Measurements from ENCODE around the gene SLC12A8. TPM values are rescaled to one million over a fixed set of nuclear protein-coding genes. Genes with fewer than 3 reads are reported as not detected.

The SLC12A8 gene
- total and polyA plus RNA-seq, 2 donors from 2014 or later, result 5.4 to 29.1 TPM

DNA sequence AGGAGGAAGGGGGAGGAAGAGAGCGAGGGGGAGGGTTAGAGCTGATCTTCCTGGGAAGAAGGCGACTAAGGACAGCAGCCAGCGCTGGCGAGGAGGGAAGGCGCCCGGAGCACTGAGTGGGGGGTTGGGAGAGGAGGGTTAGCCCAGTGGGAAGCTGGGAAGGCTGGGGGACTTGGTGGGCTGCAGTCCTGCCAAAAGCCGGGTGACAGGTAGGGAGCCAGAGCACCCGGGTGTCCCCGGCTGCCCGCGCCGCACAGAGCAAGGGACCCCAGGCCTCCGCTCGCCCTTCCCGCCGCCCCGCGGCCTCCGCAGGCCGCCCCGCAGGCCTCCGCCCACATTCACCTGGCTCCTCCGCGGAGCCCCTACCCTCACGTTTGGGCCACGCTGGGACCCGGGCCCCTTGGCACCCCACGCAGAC lies 448 bp downstream of the SLC12A8 start:
- FAIRE-seq, result no peak
- Histone ChIP-seq H3K4me1 (ENCODE audit: control insufficient read depth in 2 of 3, insufficient read depth in 2 of 3, low read depth in 1 of 3, low read length in 3 of 3) (peaks cover 0 to 3% (median 0%) of the 10 kb centered on the region in 3 donors), H3K27me3 (ENCODE audit: control insufficient read depth, insufficient read depth, low read length) (peaks cover 3% of the 10 kb centered on the region), H3K27ac (ENCODE audit: low read depth in 2 of 2, low read length in 2 of 2) (no peak overlapping the region), H3K9ac (ENCODE audit: low read length in 3 of 3) (peak overlapping the region in 1 of 3 donors; percentile 26), H3K4me3 (ENCODE audit: low read length in 3 of 3) (peak overlapping the region; percentile 6 to 55 (median 47)), H3K36me3 (ENCODE audit: control insufficient read depth in 2 of 3, insufficient read depth in 3 of 3, low read length in 3 of 3) (no peaks in the 10 kb centered on the region), H3K9me3 (ENCODE audit: control insufficient read depth in 2 of 3, insufficient read depth in 1 of 3, low read length in 3 of 3) (no peaks in the 10 kb centered on the region)
- peak in 4 of 5 donors; percentile 56 to 75 (median 64) for DNase-seq
- intact Hi-C loops (cut with DNase I), result no loop called here
- TF ChIP-seq CTCF (IDR thresholded peaks at IDR 0.05; ENCODE audit: borderline replicate concordance, extremely low read depth, insufficient read depth), result no peak

DNA sequence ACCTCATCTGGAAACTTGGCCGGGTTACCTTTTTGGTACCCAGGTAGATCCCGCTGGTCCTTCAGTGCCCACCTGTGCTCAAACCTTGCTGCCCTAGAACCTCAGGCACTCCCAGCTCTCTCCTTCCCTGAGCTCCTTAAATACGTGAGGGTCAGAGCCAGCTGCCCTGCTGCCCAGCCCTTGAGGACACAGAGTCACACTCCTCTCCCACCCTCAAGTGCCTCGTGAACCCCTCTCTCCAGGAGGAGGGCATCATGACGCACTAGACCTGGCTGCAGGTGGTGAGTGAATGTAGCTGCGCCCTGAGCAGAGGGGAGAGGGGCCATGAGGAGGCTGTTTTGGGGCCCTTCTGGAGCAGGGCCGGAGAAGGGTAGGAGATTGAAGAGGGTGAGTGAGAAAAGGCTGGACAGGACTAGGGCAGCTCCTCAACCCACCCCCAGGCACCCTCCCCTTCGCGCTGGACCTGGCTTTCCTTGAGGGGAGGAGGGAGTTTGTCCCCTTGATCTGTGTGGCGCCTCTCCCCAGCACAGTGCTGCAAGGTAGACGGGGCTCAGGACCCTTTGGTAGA lies 941 bp downstream of the SLC12A8 start:
- no peaks in the 10 kb centered on the region for H3K9me3 ChIP-seq (ENCODE audit: control insufficient read depth in 2 of 3, insufficient read depth in 1 of 3, low read length in 3 of 3)
- FAIRE-seq, result no peak
- peaks cover 0 to 3% (median 0%) of the 10 kb centered on the region in 3 donors for H3K4me1 ChIP-seq (ENCODE audit: control insufficient read depth in 2 of 3, insufficient read depth in 2 of 3, low read depth in 1 of 3, low read length in 3 of 3)
- peak in 1 of 5 donors; percentile 52 for DNase-seq
- H3K4me3 ChIP-seq (ENCODE audit: low read length in 3 of 3), result peak overlapping the region; percentile 6 to 55 (median 47)
- peaks cover 3% of the 10 kb centered on the region for H3K27me3 ChIP-seq (ENCODE audit: control insufficient read depth, insufficient read depth, low read length)
- intact Hi-C loops (cut with DNase I), result no loop called here
- H3K36me3 ChIP-seq (ENCODE audit: control insufficient read depth in 2 of 3, insufficient read depth in 3 of 3, low read length in 3 of 3), result no peaks in the 10 kb centered on the region
- peak overlapping the region in 1 of 3 donors; percentile 26 for H3K9ac ChIP-seq (ENCODE audit: low read length in 3 of 3)
- no peak overlapping the region for H3K27ac ChIP-seq (ENCODE audit: low read depth in 2 of 2, low read length in 2 of 2)
- no peak for TF ChIP-seq CTCF (IDR thresholded peaks at IDR 0.05; ENCODE audit: borderline replicate concordance, extremely low read depth, insufficient read depth)

- no peak overlapping the region for H3K4me3 ChIP-seq (ENCODE audit: low read length in 3 of 3)
- DNase-seq (no peak), FAIRE-seq (no peak)
- H3K36me3 ChIP-seq (ENCODE audit: control insufficient read depth in 2 of 3, insufficient read depth in 3 of 3, low read length in 3 of 3), result no peaks in the 10 kb centered on the region
- H3K9me3 ChIP-seq (ENCODE audit: control insufficient read depth in 2 of 3, insufficient read depth in 1 of 3, low read length in 3 of 3), result no peaks in the 10 kb centered on the region
- no peaks in the 10 kb centered on the region for H3K27me3 ChIP-seq (ENCODE audit: control insufficient read depth, insufficient read depth, low read length)
- H3K27ac ChIP-seq (ENCODE audit: low read depth in 2 of 2, low read length in 2 of 2), result no peak overlapping the region
- TF ChIP-seq CTCF (IDR thresholded peaks at IDR 0.05; ENCODE audit: borderline replicate concordance, extremely low read depth, insufficient read depth), result no peak
- intact Hi-C loops (cut with DNase I), result no loop called here
- H3K4me1 ChIP-seq (ENCODE audit: control insufficient read depth in 2 of 3, insufficient read depth in 2 of 3, low read depth in 1 of 3, low read length in 3 of 3), result peaks cover 0 to 2% (median 0%) of the 10 kb centered on the region in 3 donors
- H3K9ac ChIP-seq (ENCODE audit: low read length in 3 of 3), result no peak overlapping the region
Measured at GRCh38 chr3:125207949-125208568, 4.5 kb downstream of the SLC12A8 start.

Data from kidney (tissue), 14 donors.